GM12892 (cell line): ENCODE results near the gene FBXL22.

Experiments used
- POLR2A ChIP-seq: IDR thresholded peaks from 2 replicates; pipeline ENCODE4 v1.6.1; 2011; ENCODE audit warnings: low read depth, low read length, control low read depth
- POLR2AphosphoS5 ChIP-seq: IDR thresholded peaks from 2 replicates; pipeline ENCODE4 v1.6.1; 2011; ENCODE audit warnings: low read depth, low read length, control low read depth
- TAF1 ChIP-seq: IDR thresholded peaks from 2 replicates; pipeline ENCODE4 v1.6.1; 2011; ENCODE audit warnings: low read depth, mild to moderate bottlenecking, control low read depth, low read length, borderline replicate concordance

- TF ChIP-seq POLR2A: no peak
- no peak for TF ChIP-seq TAF1
- TF ChIP-seq POLR2AphosphoS5: no peak
Measured at GRCh38 chr15:63603516-63603915, 6.3 kb downstream of the FBXL22 start.
